Ramos (cell line): ENCODE results near the gene AEBP2.
"Not testable (repeated sequence)": the region's sequence is repeated elsewhere in the genome, so short reads cannot be mapped to it uniquely, and the experiment has no call there.

Experiments
- in situ Hi-C: fragments of 300-500 bp; cut with MboI; formaldehyde crosslinking; loops from one replicate; pipeline ENCODE4 v1.14.3; 2022; ENCODE audit warnings: low sequenced_read_pairs; ENCODE audit not compliant: unreplicated experiment

AEBP2 gene, protein sequence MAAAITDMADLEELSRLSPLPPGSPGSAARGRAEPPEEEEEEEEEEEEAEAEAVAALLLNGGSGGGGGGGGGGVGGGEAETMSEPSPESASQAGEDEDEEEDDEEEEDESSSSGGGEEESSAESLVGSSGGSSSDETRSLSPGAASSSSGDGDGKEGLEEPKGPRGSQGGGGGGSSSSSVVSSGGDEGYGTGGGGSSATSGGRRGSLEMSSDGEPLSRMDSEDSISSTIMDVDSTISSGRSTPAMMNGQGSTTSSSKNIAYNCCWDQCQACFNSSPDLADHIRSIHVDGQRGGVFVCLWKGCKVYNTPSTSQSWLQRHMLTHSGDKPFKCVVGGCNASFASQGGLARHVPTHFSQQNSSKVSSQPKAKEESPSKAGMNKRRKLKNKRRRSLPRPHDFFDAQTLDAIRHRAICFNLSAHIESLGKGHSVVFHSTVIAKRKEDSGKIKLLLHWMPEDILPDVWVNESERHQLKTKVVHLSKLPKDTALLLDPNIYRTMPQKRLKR

DNA sequence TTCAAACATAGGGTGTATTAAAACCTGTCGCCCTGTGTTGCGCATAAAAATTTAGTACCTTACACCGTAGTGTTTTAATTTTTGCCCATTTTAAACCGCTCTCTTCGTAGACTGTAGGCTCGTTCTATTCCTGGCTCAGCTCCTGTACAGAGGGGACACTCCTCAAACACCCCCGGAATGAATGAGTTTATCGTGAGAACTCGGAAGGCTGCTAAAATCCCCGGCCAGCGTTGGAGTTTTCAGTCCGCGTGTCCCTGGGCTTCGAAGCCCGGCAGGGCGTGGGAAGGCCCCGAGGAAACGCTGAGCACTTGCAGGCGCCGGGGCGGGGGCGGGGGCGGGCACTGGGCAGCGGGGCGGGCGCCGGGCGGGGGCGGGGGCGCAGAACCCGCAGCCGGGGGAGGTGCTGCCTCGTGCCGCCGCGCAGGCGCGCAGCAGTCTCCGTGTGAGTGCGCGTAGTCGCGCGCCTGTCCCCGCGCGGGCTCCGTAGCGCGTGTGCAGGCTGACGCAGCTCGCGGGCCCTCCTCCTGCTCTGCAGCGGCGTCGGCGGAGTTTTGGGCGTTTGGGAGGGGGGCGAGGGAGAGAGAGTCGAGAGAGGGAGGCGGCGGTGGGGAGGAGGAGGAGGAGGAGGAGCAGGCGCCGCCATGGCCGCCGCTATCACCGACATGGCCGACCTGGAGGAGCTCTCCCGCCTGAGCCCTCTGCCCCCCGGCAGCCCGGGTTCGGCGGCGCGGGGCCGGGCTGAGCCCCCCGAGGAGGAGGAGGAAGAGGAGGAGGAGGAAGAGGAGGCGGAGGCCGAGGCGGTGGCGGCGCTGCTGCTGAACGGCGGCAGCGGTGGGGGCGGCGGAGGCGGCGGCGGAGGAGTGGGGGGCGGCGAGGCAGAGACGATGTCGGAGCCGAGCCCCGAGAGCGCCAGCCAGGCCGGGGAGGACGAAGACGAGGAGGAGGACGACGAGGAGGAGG, at the start of gene AEBP2:
AEBP2 (plus strand) TSS at position 434 of the 960 bp plus-strand sequence; CDS start at position 642, 208 bp downstream.
- in situ Hi-C loops = no loop called here

DNA sequence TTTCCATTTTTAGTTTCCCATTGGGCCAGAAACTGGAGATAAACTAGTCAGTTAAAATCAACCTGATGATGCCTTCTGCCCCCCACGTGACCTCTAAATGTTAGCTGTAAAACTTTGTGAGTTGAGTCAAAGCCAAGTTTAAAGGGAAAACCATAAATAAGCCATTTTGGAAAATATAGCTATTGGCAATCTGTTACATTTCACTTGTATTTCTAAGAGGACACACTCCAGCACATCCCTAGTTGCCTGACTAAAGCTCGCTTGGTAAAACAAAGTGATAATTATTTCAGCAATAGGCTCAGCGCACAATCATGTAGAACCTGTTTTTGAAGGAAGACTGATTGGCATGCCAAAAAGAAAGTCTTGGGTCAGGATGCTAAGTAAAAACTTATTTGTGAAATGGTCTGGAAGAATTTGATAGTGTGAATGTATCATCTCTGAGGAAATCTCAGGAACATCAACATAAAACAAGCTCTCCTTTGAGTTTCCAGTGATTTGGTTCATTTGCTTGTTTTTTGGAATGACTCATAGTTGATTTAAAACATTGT, 49.2 kb upstream of the AEBP2 start:
- in situ Hi-C loops = no loop called here

DNA sequence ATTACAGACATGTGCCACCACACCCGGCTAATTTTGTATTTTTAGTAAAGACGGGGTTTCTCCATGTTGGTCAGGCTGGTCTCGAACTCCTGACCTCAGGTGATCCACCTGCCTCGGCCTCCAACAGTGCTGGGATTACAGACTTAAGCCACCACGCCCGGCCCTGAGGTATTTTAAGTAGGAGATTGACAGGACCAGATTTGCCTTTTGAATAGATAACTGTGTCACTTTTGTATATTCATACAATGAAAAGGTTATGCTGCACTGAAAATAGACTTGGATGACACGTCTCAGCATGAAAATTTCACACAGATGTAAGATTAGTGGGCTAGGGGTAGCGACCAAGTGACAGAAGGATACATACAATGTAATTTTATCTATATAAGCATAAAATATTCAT, 46.6 kb upstream of the AEBP2 start:
- in situ Hi-C loops = not testable (repeated sequence)

DNA sequence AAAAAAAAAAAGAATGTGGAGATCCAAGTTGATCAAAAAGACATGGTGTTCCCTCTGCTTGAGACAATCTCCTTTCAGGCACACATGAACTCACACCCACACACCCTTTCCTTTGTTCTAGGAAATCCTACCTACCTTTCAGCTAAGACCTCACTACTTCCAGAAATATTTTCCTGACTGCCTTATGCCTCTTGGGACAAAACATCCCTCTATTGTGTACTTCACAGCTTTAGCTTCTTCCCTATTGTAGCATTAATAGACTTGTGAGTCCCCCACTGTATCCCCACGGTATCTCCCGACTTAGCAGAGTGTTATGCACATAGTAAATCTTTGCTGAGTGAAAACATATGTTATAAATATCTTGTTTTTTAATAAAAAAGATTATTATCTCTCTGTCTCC, 44.9 kb upstream of the AEBP2 start:
- in situ Hi-C loops = no loop called here

DNA sequence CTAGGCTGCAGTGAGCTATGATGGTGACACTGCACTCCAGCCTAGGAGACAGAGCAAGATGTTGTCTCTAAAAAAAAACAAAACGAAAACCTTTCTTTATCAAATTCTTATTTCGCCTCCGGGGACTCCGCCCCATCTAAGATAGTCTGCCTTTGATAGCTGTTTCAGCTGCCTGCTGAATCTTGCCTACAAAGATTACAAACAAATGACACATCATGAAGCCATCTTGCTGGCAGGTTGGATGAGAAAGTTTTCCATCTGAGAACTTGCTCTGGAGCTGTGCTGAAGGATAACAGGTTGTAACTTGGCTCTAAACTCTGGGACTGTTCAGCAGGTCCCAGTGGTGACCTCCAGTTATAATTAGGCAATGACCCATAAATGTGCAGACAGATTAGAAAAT, 41.8 kb upstream of the AEBP2 start:
- in situ Hi-C loops = no loop called here

DNA sequence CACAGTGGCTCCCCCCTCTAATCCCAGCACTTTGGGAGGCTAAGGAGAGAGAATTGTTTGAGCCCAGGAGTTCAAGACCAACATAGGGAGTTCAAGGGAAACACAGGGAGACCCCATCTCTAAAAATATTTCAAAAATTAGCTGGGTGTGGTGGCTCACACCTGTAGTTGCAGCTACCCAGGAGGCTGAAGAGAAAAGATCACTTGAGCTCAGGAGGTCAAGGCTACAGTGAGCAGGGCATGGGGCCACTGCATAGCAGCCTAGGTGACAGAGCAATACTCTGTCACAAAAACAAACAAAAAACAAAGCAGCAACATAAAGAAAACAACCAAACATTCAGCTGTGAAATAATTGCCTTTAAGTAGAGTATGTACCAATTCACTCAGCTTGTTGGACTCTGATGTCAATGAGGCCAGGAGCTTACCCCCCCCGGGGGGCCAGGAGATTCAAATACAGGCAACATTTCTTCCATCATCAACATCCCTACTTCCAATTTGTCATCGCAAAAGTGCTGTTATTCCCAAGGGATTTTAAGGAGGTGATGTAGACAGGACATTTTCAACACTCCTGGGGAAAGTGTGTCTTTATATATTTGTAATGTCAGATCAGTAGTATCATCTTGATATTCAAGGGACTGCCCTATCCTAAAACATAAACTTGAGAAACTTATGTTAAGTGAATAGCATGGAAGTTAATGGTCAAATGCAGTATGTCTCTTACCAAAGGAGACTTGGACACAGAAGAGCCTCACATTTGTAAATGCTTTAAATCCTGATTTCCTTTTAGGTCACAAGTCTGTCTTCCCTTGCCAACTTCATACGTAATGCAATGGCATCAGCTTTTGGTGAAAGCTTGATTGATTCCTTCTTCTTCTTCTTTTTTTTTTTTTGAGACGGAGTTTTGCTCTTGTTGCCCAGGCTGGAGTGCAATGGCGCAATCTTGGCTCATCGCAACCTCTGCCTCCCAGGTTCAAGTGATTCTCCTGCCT, 40.6 kb upstream of the AEBP2 start:
- in situ Hi-C loops = no loop called here

DNA sequence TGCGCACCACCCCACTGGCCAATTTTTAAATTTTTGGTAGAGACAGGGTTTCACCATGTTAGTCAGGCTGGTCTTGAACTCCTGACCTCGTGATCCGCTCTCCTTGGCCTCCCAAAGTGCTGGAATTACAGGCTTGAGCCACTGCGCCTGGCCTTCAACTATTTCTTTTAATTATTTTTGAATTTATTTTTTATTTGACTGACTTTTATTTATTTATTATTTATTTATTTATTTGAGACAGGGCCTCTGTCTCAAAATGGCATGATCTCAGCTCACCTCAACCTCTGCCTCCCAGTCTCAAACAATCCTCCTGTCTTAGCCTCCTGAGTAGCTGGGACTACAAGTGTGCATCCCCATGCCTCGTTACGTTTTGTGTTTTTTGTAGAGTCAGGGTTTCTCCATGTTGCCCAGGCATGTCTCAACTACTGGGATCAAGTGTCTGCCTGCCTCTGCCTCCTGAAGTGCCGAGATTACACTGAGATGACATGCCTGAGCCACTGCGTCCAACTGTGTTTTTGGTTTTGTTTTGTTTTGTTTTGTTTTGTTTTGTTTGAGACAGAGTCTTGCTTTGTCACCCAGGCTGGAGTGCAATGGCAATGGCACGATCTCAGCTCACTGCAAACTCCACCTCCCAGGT, 38.5 kb upstream of the AEBP2 start:
- in situ Hi-C loops = not testable (repeated sequence)

DNA sequence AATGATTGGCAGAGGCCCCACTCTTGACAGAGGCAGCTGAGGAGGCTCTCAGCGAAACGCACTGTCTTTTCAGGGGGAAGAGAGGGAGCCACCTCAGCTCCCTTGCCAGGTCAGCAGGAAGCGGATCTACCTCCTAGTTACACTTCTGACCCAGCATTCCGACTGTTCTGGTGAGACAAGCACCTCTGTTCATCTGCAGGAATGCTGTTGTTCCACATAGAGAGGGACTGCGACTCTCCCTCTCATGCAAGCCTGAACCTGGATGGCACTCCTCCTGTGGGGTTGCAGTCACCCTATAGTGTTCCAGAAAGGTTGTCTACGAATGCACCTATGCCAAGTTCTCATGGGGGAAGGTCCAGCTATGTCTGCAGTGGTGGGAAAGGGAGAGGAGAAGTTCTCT, 37.1 kb upstream of the AEBP2 start:
- in situ Hi-C loops = no loop called here

DNA sequence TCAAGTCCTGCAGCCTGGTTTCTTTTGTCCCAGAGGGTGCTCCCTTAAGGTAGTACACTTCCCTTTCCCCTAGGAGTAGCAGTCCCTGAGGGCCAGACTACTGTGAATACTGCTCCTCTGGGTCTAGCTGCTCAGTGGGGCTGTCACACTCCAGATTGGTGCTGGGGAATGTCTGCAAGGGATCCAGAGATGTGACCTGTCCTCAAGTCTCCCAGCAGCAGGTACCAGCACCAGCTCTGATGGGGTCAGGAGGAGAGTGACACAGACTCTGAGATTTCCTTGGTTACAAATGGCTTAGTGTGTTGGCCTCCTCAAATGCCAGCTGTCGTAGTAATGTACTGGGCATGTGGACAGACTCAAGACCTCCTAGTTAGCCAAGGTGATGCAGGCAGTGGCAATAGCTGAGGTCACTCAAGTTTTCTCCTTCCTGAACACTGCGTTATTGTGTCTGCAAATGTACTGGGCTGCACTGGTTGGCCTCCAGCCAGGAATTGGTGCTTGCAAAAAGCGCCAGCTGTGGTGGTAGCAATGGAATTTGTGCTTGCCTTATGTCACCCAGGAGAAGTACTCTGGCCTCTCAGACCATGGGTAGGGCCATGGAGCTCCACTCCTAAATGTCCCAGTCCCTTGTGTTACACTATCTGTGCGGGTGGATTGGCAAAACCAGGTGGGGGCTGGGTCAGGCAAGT, 36.4 kb upstream of the AEBP2 start:
- in situ Hi-C loops = no loop called here

DNA sequence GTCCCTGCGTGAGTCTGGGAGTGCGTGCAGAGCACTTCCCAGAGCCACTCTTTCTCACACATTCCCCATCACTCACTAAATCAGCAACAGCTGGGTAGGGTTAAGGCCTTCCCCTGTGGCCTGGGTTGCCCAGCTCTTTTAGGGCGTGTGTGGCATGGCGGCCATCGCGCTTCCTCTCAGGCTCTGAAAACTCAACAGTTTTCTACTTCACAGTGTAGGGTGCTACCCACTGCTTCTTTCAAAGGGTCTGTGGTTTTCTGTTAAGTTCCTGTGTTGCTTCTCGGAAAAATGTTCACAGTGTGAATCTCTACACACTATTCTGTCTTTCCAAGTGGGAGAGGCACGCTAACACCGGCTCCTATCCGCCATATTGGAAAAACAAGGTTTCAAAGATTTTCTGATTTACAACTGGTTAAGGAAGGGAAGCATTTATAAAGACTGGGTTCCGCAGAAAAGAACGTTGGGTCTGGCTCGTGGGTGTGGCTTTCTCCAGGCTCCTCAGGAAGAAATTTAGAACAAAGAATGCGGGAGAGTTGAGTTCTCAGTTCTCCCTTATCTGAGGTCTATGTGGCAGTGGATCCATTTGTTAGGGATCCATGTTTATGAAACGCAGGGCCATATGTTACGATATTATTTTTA, 34.9 kb upstream of the AEBP2 start:
- in situ Hi-C loops = no loop called here

DNA sequence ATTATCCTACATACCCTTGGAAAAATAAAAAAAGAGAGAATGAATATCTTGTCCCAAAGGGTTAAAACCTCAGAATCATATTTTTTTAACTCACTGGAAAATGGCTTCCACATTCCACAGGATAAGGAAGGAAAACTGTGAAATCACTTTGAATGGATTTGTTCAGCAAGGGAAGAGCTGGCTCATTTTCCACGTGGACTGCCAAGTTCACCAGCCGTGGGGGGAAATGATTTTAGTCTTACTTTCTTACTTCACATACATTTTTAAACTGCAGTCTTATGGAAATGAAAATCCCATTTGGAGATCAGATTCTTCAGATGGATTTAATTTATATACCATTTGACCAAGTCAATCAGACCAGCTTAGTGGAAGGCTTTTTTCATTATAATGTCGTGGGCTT, 29.9 kb upstream of the AEBP2 start:
- in situ Hi-C loops = no loop called here

DNA sequence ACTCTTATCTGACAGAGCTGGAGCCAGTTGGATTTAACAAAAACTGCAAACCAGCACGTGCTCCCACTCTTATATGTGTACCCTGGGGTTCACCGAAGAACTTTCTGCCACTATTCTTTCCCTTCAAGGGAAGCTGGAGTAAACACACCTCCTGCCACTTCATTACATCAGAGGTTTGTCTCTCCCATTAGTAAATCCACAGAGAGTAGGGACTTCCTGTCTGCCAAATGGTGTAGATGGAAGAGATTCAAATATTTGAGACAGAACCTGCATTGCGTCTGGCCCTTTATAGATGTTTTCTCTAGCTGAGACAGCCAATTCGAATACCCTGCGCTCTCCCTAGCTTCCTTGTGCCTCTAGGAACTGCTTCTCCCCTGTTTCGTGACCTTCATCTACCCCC, 29.1 kb upstream of the AEBP2 start:
- in situ Hi-C loops = no loop called here

DNA sequence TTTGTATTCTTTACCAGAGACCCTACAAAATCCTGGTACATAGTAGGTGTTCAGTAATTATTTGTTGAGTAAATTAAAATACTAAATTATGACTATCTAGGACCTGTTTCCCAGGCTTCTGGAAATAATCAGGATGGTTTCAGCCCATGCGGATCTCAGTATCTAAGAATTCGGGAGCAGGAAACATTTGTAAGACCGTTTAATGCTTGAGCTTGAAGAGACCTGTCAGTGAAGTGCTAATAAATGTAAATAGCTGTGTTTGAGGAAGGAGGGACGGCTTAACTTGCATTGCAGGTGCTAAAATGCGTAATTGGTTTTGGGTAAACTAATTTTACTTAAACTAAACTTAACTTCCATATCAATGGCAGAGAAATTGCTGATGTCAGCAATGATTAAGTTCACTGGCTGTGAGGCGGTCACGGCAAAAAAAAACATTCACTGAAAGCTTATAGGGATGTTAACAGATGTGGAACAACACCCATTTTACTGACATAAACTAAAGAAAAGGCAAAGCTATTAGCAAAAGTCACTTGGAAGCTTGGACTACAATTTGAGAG, 28.6 kb upstream of the AEBP2 start:
- in situ Hi-C loops = no loop called here

DNA sequence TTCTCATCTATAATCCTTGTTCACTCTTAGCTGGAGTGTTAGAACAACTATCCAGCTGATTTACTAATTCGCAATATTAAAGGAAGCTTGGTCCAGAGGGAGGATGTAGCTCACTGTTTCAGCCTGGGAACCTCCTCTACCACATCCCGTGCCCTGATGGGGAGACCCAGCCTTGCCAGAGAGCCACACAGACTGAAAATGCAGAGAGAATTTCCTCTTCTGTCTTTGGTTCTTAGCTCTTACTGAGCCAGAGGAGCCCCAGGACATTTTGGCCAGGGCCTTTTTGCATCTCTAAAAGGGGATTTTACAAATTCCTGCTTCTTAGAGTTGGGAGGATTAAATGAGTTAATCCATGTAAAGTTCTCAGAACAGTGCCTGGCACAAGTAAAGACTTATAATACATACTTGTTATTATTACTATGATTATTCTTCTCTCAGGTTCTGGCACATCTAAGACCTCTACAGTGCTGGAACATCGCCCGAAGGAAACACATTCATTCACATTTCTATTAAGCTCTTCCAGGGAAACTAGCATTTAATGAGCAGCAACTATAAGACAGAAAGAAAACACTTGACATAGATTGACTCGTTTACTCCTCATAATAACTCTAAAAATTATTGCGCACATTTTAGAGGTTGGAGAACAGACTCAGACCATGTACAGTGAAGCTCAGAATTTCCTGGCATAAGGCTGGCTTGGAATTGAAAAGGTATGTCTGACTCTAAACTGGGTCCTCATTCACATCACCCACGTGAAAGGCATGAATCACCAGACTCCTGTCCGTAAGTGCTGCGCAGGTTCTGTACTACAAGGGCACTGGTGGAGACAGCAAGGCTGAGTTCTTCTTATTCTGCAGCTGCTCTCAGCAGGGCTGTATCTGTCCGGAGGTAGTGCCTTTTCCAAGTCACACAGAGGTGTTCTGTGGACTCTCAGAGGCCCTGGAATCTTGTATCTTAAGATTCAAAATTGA, 27.8 kb upstream of the AEBP2 start:
- in situ Hi-C loops = no loop called here

DNA sequence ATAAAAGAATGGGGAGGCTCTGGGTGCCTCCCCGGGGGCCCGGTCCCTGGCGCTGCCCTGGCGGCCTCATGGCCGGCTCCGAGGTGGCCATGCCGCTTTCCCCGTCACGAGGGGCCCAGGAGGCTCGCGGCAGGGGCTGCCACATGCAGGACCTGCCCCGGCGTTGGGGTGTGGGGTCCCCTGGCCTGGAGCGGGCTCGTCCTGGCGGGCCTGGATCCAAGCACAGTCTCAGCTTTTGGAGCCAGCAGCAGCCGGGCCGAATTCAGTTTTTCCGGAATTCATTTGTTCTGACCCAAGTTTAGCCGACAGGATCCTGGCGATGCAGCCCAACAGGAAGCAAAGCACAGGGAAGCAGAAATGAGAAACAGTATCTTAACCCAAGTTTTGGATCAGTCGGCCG, 26.4 kb upstream of the AEBP2 start:
- in situ Hi-C loops = no loop called here

DNA sequence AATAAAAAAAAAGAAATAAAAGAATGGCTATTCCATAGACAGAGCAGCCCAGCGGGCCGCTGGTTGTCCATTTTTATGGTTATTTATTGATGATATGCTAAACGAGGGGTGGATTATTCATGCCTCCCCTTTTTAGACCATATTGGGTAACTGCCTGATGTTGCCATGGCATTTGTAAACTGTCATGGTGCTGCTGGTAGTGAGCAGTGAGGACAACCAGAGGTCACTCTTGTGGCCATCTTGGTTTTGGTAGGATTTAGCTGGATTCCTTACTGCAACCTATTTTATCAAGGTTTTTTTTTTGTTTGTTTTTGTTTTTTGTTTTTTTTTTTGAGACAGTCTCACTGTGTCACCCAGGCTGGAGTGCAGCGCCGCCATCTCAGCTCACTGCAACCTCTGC, 25.7 kb upstream of the AEBP2 start:
- in situ Hi-C loops = not testable (repeated sequence)

DNA sequence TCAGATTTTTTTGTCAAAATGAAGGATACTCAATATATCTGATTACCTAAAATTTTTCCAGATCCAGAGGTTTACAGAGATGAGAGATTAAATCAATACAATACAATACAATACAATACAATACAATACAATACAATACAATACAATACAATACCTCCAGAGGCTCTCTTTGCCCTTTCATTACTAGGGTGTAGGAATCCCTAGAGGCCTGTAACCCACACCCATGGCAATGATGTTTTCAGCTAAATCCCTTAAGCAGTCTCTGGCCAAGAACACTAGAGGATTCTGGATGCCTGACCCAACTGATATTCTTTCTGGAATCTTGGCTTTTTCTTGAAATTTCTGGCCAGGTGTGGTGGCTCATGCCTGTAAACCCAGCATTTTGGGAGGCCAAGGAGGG, 23.7 kb upstream of the AEBP2 start:
- in situ Hi-C loops = no loop called here
